SK-N-SH (cell line): ENCODE measurements around the gene ST3GAL2. TPM values are rescaled to one million over a fixed set of nuclear protein-coding genes. Genes with fewer than 3 reads are reported as not detected.

Source experiments
- CTCF ChIA-PET: fragments of 300-600, 350-600 bp; formaldehyde crosslinking; extraction: SDS; loops from one replicate; lab custom pipeline; 2021; lab: Yijun Ruan, JAX
- POLR2A ChIA-PET: fragments of 350-600 bp; sonication (Branson Sonifier 250); formaldehyde crosslinking; extraction: SDS; loops from one replicate; lab custom pipeline; 2020; ENCODE audit warnings: antibody characterized with exemption, inconsistent platforms; lab: Yijun Ruan, JAX
- DNase-seq: peaks from one replicate; pipeline ENCODE4 v3.0.0; 2012
- H2AFZ ChIP-seq: fragments of 200-600 bp; sonication (generic); 2 replicates; pipeline ENCODE4 v1.8.1; 2016; ENCODE audit warnings: antibody characterized with exemption, mild to moderate bottlenecking, low read depth
- H3F3A ChIP-seq: fragments of 200-600 bp; sonication (generic); replicated peaks from 2 replicates; pipeline ENCODE3; 2016; ENCODE audit warnings: antibody characterized with exemption, mild to moderate bottlenecking; ENCODE audit not compliant: insufficient read depth
- H3K27ac ChIP-seq, 2 experiments: fragments of 200-500 bp in 1 of 2; fragments of 200-600 bp in 1 of 2; sonication (Bioruptor generic) in 1 of 2; sonication (generic), shearing (Covaris generic) in 1 of 2; 2 replicates each; pipeline versions ENCODE4 v1.5.1 to v1.6.1; 2014 to 2016; ENCODE audit warnings: low read depth in 2 of 2, inconsistent platforms in 1 of 2, low read length in 1 of 2, mild to moderate bottlenecking in 1 of 2, mixed read lengths in 1 of 2
- H3K27me3 ChIP-seq: fragments of 200-600 bp; sonication (generic), shearing (Covaris generic); 2 replicates; pipeline ENCODE4 v1.6.1; 2016; ENCODE audit warnings: mixed run types; ENCODE audit not compliant: insufficient read depth
- H3K36me3 ChIP-seq, 2 experiments: fragments of 200-500 bp in 1 of 2; fragments of 200-600 bp in 1 of 2; sonication (Bioruptor generic) in 1 of 2; sonication (generic) in 1 of 2; replicated peaks in 1 of 2; 2 replicates each; pipeline versions ENCODE3 to v1.5.1; 2014 to 2016; ENCODE audit warnings: low read length in 1 of 2, mild to moderate bottlenecking in 1 of 2; ENCODE audit not compliant: insufficient read depth in 2 of 2, control insufficient read depth in 1 of 2
- H3K4me1 ChIP-seq, 2 experiments: fragments of 200-500 bp in 1 of 2; fragments of 200-600 bp in 1 of 2; sonication (Bioruptor generic) in 1 of 2; sonication (generic), shearing (Covaris generic) in 1 of 2; 2 replicates each; pipeline versions ENCODE4 v1.5.1 to v1.6.1; 2014 to 2016; ENCODE audit warnings: low read depth in 1 of 2, low read length in 1 of 2, mixed run types in 1 of 2; ENCODE audit not compliant: insufficient read depth in 2 of 2, control insufficient read depth in 1 of 2
- H3K4me2 ChIP-seq: fragments of 200-600 bp; sonication (generic), shearing (Covaris generic); 2 replicates; pipeline ENCODE4 v1.6.1; 2017; ENCODE audit warnings: mixed run types
- H3K4me3 ChIP-seq, 2 experiments: fragments of 200-500 bp in 1 of 2; fragments of 200-600 bp in 1 of 2; sonication (Bioruptor generic) in 1 of 2; sonication (generic), shearing (Covaris generic) in 1 of 2; 2 replicates each; pipeline versions ENCODE4 v1.5.1 to v1.8.1; 2014 to 2016; ENCODE audit warnings: low read depth in 2 of 2, inconsistent platforms in 1 of 2, low read length in 1 of 2, mild to moderate bottlenecking in 1 of 2, mixed read lengths in 1 of 2, moderate library complexity in 1 of 2
- H3K79me2 ChIP-seq: fragments of 200-600 bp; sonication (generic); 2 replicates; pipeline ENCODE4 v1.8.1; 2017; ENCODE audit warnings: mild to moderate bottlenecking; ENCODE audit not compliant: insufficient read depth
- H3K9ac ChIP-seq: fragments of 200-600 bp; sonication (generic); 2 replicates; pipeline ENCODE4 v1.6.1; 2017; ENCODE audit warnings: mixed run types
- H3K9me2 ChIP-seq: fragments of 200-600 bp; sonication (generic); 2 replicates; pipeline ENCODE4 v1.6.1; 2017; ENCODE audit warnings: mixed run types
- H3K9me3 ChIP-seq: fragments of 200-600 bp; sonication (generic); 2 replicates; pipeline ENCODE4 v1.6.1; 2017; ENCODE audit warnings: mixed run types, mild to moderate bottlenecking, moderate library complexity
- H4K20me1 ChIP-seq: fragments of 200-600 bp; sonication (generic); 2 replicates; pipeline ENCODE4 v1.6.1; 2017; ENCODE audit warnings: mild to moderate bottlenecking, mixed run types; ENCODE audit not compliant: insufficient read depth
- FOSL2 ChIP-seq: IDR thresholded peaks from 2 replicates; pipeline ENCODE4 v1.4.0; 2012; ENCODE audit warnings: low read depth, mild to moderate bottlenecking, moderate library complexity, borderline replicate concordance
- FOXJ3 ChIP-seq: sonication (generic); formaldehyde crosslinking; IDR thresholded peaks from 2 replicates; pipeline ENCODE4 v1.5.1; 2020; ENCODE audit warnings: mild to moderate bottlenecking, missing genetic modification reagents
- FOXM1 ChIP-seq: IDR thresholded peaks from 2 replicates; pipeline ENCODE4 v1.4.0; 2012; ENCODE audit warnings: low read depth, mild to moderate bottlenecking
- GABPA ChIP-seq: IDR thresholded peaks from 2 replicates; pipeline ENCODE4 v1.4.0; 2012; ENCODE audit warnings: low read depth, mild to moderate bottlenecking
- GATA2 ChIP-seq: sonication (generic); formaldehyde crosslinking; IDR thresholded peaks from 2 replicates; pipeline ENCODE4 v1.5.0; 2020; ENCODE audit warnings: mild to moderate bottlenecking, missing genetic modification reagents
- IRF3 ChIP-seq: fragments of 150-350 bp; IDR thresholded peaks from 2 replicates; pipeline ENCODE4 v1.6.1; 2016; ENCODE audit warnings: mild to moderate bottlenecking, low read depth, low read length
- MEF2A ChIP-seq: IDR thresholded peaks from 2 replicates; pipeline ENCODE4 v1.4.0; 2012; ENCODE audit warnings: low read depth, borderline replicate concordance
- NFIC ChIP-seq: IDR thresholded peaks from 2 replicates; pipeline ENCODE4 v1.4.0; 2012; ENCODE audit warnings: borderline replicate concordance
- NRF1 ChIP-seq: IDR thresholded peaks from 2 replicates; pipeline ENCODE4 v1.6.1; 2012; ENCODE audit warnings: low read depth, mild to moderate bottlenecking, low read length
- POLR2AphosphoS5 ChIP-seq: IDR thresholded peaks from 2 replicates; pipeline ENCODE4 v1.6.1; 2012; ENCODE audit warnings: low read depth, low read length
- RAD21 ChIP-seq: IDR thresholded peaks from 2 replicates; pipeline ENCODE4 v1.6.1; 2012; ENCODE audit warnings: mild to moderate bottlenecking, low read length
- RCOR1 ChIP-seq: fragments of 150-350 bp; IDR thresholded peaks from 2 replicates; pipeline ENCODE4 v1.6.1; 2017; ENCODE audit warnings: antibody characterized with exemption, low read length
- REST ChIP-seq: IDR thresholded peaks from 2 replicates; pipeline ENCODE4 v1.6.1; 2012; ENCODE audit warnings: mild to moderate bottlenecking, low read depth, low read length, moderate library complexity
- RFX5 ChIP-seq: IDR thresholded peaks from 2 replicates; pipeline ENCODE4 v1.6.1; 2012; ENCODE audit warnings: mild to moderate bottlenecking, improper control_type of control experiment, low read length
- RXRA ChIP-seq: IDR thresholded peaks from 2 replicates; pipeline ENCODE4 v1.4.0; 2012; ENCODE audit warnings: low read depth, mild to moderate bottlenecking, borderline replicate concordance
- SIN3A ChIP-seq: IDR thresholded peaks from 2 replicates; pipeline ENCODE4 v1.6.1; 2012; ENCODE audit warnings: low read depth, mild to moderate bottlenecking, low read length, moderate library complexity, borderline replicate concordance
- SMC3 ChIP-seq: IDR thresholded peaks from 2 replicates; pipeline ENCODE4 v1.6.1; 2012; ENCODE audit warnings: low read depth, low read length, improper control_type of control experiment
- USF1 ChIP-seq: IDR thresholded peaks from 2 replicates; pipeline ENCODE4 v1.4.0; 2012; ENCODE audit warnings: low read depth, borderline replicate concordance
- USF2 ChIP-seq: fragments of 150-350 bp; IDR thresholded peaks from 2 replicates; pipeline ENCODE4 v1.6.1; 2017; ENCODE audit warnings: antibody characterized with exemption, low read length, low read depth, borderline replicate concordance
- YY1 ChIP-seq: IDR thresholded peaks from 2 replicates; pipeline ENCODE4 v1.4.0; 2012; ENCODE audit warnings: low read depth, mild to moderate bottlenecking
- whole genome bisulfite sequencing: methylation state at CpG from one replicate; pipeline ENCODE4 v1.1.6; 2017; ENCODE audit warnings: low lambda C conversion rate; 5-methylcytosine and 5-hydroxymethylcytosine counted together
- polyA plus RNA-seq, 3 experiments: library from polyadenylated mRNA; depleted of rRNA; stranded (reverse); fragments of >200 nt; gene quantifications; 2 replicates each; pipeline ENCODE4 v1.2.3, GENCODE V29; 2012

Gene ST3GAL2
- polyA plus RNA-seq, 1 of the 3 experiments (the other 2 are of a cell fraction), result 19.9 TPM

DNA sequence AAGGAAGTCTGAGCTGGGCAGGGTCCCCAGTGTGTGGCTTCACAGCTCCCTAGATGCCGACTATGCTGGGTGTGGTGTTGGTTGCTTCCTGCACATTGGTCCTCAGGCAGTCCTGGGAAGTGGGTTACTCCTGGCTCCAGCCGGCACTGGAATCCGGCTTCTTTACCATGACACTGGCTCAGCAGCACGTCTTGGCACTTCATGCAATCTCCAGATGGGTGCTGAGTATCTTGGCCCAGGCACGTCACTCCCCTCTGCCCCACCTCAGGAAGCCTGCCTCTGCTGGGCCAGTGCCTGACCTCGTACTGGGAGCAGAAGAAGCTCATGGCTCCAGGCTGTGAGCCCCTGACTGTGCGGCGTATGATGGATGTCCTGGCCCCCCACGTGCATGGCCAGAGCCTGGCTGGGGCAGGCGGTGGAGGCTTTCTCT is 40.0 kb upstream of the ST3GAL2 start:
- Histone ChIP-seq H3K27me3 (no peaks in the 10 kb centered on the region), H3K4me2 (no peak overlapping the region), H3F3A (peaks cover 25% of the 10 kb centered on the region), H3K79me2 (no peaks in the 10 kb centered on the region), H3K9me2 (no peaks in the 10 kb centered on the region), H3K36me3 (peaks cover 1 to 47% of the 10 kb centered on the region in 2 experiments), H4K20me1 (no peaks in the 10 kb centered on the region), H3K9ac (no peak overlapping the region), H3K4me3 (no peak overlapping the region), H3K4me1 (peaks cover 11 to 15% of the 10 kb centered on the region in 2 experiments; a peak in 3 of 4 replicates), H3K9me3 (no peaks in the 10 kb centered on the region), H2AFZ (no peak overlapping the region), H3K27ac (no peak overlapping the region)
- ChIA-PET POLR2A (interaction anchor here (1.6 kb wide), 1 partner anchor 99 kb away, joined by 3 read pairs; no protein-coding TSS in a partner anchor), CTCF (no interaction called here)
- 87% methylated on average over 4 of the region's 10 CpGs for WGBS
- no peak for TF ChIP-seq NFIC
- no peak for TF ChIP-seq FOSL2
- TF ChIP-seq GATA2 (CRISPR knock-in tag), result no peak
- TF ChIP-seq RFX5, result no peak
- no peak for TF ChIP-seq RAD21
- no peak for TF ChIP-seq SIN3A
- no peak for TF ChIP-seq MEF2A
- TF ChIP-seq RCOR1, result no peak
- no peak for TF ChIP-seq POLR2AphosphoS5
- no peak for TF ChIP-seq USF2
- TF ChIP-seq GABPA, result no peak
- TF ChIP-seq FOXJ3 (CRISPR knock-in tag), result no peak
- TF ChIP-seq RXRA, result no peak
- no peak for TF ChIP-seq USF1
- TF ChIP-seq NRF1, result no peak
- no peak for TF ChIP-seq REST
- no peak for TF ChIP-seq IRF3
- TF ChIP-seq YY1, result no peak
- no peak for TF ChIP-seq FOXM1
- TF ChIP-seq SMC3, result no peak
- no peak for DNase-seq
